ENCODE data around the gene UPF2.
"Not testable (repeated sequence)": the region's sequence is repeated elsewhere in the genome, so short reads cannot be mapped to it uniquely, and the experiment has no call there.

UPF2 gene

DNA sequence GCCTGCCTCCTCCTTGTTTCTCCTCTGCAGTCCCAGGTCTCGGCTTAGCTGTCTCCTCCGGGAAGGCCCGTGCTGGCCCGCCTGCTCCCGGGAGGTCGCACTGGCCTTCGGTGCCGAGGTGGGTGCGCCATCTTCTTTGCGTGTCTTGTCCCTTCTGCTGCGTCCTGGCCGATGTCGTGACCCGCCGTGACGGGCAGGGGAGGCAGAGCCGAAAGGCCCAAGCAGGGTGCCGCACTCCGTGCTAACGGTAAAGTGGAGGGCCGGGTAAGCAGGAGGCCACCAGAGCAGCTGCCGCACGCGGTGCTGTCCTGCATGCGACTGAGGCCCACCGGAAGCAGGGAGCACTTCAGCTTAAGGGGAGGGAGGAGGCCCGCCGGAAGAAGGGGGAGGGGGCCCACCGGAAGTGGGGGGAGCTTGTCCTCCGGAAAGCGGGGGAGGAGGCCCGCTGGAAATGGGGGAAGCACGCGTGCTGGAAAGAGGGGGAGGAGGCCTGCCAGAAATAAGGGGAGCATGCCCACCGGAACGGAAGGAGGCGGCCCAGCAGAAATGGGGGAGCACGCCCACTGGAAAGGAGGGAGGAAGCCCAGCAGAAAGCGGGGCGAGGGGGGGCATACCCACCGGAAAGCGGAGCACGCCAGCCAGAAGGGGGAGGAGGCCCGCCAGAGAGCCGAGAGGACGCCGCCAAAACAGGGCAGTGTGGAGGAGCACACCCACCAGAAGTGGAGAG is 148.1 kb downstream of the UPF2 start:
- Histone ChIP-seq H3K79me2 (ENCODE audit: low read length) (no peaks in the 10 kb centered on the region), H3K4me3 (ENCODE audit: low read length) (no peak overlapping the region), H3K9ac (ENCODE audit: low read length) (no peak overlapping the region), H2AFZ (ENCODE audit: low read depth, low read length) (no peak overlapping the region), H3K27me3 (ENCODE audit: low read depth, low read length) (no peaks in the 10 kb centered on the region), H3K27ac (ENCODE audit: low read length) (no peak overlapping the region), H4K20me1 (ENCODE audit: insufficient read depth, low read length) (no peaks in the 10 kb centered on the region), H3K4me1 (ENCODE audit: low read length) (no peaks in the 10 kb centered on the region), H3K4me2 (ENCODE audit: low read length) (no peak overlapping the region), H3K9me3 (ENCODE audit: insufficient read depth, low read length) (no peaks in the 10 kb centered on the region), H3K36me3 (replicated peaks; ENCODE audit: low read depth, low read length) (no peaks in the 10 kb centered on the region)
- TF ChIP-seq EZH2phosphoT487 (IDR thresholded peaks at IDR 0.05; ENCODE audit: low read depth) = no peak
- TF ChIP-seq, protein P1, sequence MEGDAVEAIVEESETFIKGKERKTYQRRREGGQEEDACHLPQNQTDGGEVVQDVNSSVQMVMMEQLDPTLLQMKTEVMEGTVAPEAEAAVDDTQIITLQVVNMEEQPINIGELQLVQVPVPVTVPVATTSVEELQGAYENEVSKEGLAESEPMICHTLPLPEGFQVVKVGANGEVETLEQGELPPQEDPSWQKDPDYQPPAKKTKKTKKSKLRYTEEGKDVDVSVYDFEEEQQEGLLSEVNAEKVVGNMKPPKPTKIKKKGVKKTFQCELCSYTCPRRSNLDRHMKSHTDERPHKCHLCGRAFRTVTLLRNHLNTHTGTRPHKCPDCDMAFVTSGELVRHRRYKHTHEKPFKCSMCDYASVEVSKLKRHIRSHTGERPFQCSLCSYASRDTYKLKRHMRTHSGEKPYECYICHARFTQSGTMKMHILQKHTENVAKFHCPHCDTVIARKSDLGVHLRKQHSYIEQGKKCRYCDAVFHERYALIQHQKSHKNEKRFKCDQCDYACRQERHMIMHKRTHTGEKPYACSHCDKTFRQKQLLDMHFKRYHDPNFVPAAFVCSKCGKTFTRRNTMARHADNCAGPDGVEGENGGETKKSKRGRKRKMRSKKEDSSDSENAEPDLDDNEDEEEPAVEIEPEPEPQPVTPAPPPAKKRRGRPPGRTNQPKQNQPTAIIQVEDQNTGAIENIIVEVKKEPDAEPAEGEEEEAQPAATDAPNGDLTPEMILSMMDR (IDR thresholded peaks at IDR 0.05; ENCODE audit: low read depth, low read length) = no peak

DNA sequence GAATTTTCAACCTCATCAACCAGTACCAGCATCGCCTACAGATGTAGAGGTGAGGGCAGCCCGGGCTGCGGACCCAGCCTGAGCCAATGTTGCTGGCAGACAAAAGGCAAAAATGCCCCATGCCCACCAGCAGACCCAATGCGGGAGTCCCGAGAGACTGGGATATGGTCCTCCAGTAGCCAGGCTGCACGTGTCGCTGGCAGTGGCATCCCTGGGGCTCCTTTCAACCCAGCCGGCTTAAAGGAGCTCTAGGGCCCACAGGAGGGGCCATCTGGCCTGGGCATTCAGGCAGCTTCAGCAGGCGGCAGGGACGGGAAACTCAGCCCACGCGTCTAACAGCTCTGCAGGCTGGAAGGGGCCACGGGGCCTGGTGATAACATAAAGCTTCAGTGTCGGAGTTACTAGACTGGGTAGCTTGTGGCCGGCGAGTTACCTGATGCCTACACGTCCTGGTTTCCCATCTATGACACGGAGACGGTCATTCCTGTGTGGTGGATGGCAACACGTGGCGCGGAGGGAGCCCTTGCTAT is 148.8 kb downstream of the UPF2 start:
- H3K36me3 ChIP-seq (replicated peaks; ENCODE audit: low read depth, low read length) = no peaks in the 10 kb centered on the region
- no peak overlapping the region for H3K4me2 ChIP-seq (ENCODE audit: low read length)
- no peaks in the 10 kb centered on the region for H4K20me1 ChIP-seq (ENCODE audit: insufficient read depth, low read length)
- no peak overlapping the region for H3K4me3 ChIP-seq (ENCODE audit: low read length)
- TF ChIP-seq EZH2phosphoT487 (IDR thresholded peaks at IDR 0.05; ENCODE audit: low read depth) = no peak
- TF ChIP-seq, protein P1 (IDR thresholded peaks at IDR 0.05; ENCODE audit: low read depth, low read length) = no peak
- no peaks in the 10 kb centered on the region for H3K79me2 ChIP-seq (ENCODE audit: low read length)
- H3K9ac ChIP-seq (ENCODE audit: low read length) = no peak overlapping the region
- H3K9me3 ChIP-seq (ENCODE audit: insufficient read depth, low read length) = no peaks in the 10 kb centered on the region
- H3K27me3 ChIP-seq (ENCODE audit: low read depth, low read length) = no peaks in the 10 kb centered on the region
- H2AFZ ChIP-seq (ENCODE audit: low read depth, low read length) = no peak overlapping the region
- no peaks in the 10 kb centered on the region for H3K4me1 ChIP-seq (ENCODE audit: low read length)
- H3K27ac ChIP-seq (ENCODE audit: low read length) = no peak overlapping the region

DNA sequence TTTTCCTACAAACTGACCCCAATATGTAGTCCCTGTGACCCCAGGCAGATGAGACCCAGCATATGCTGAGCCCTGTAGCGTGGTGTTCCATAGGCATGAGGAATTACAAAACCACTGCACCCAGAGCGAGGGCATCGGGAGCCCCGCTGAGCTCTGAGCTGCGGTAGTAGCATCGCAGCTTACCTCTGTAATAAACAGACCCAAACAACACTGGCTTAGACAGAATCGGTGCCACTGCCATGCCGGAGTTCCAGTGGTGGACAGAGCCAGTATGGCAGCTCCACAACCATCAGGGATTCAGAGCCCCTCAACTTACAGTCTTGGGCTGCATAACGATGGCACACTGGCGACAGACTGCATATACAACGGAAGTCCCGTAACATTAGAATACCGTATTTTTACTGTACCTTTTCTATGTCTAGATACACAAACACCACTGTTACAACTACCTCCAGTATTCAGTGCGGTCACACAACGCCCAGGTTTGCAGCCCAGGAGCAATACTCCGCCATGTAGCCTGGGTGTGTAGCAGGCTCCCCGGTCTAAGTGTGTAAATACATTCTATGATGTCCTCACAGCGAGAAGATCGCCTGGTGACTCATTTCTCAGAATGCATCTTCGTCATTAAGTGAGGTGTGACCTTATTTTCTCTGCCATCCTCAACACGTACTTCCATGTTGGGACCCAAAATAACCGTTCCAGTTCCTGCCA is 150.7 kb downstream of the UPF2 start:
- no peak overlapping the region for H3K4me2 ChIP-seq (ENCODE audit: low read length)
- peaks cover 8% of the 10 kb centered on the region for H3K4me1 ChIP-seq (ENCODE audit: low read length)
- no peak overlapping the region for H3K9ac ChIP-seq (ENCODE audit: low read length)
- H3K27ac ChIP-seq (ENCODE audit: low read length) = no peak overlapping the region
- H3K36me3 ChIP-seq (replicated peaks; ENCODE audit: low read depth, low read length) = no peaks in the 10 kb centered on the region
- H3K9me3 ChIP-seq (ENCODE audit: insufficient read depth, low read length) = no peaks in the 10 kb centered on the region
- no peak overlapping the region for H3K4me3 ChIP-seq (ENCODE audit: low read length)
- no peaks in the 10 kb centered on the region for H3K79me2 ChIP-seq (ENCODE audit: low read length)
- H3K27me3 ChIP-seq (ENCODE audit: low read depth, low read length) = no peaks in the 10 kb centered on the region
- no peak overlapping the region for H2AFZ ChIP-seq (ENCODE audit: low read depth, low read length)
- no peaks in the 10 kb centered on the region for H4K20me1 ChIP-seq (ENCODE audit: insufficient read depth, low read length)
- TF ChIP-seq, protein P1 (IDR thresholded peaks at IDR 0.05; ENCODE audit: low read depth, low read length) = no peak

DNA sequence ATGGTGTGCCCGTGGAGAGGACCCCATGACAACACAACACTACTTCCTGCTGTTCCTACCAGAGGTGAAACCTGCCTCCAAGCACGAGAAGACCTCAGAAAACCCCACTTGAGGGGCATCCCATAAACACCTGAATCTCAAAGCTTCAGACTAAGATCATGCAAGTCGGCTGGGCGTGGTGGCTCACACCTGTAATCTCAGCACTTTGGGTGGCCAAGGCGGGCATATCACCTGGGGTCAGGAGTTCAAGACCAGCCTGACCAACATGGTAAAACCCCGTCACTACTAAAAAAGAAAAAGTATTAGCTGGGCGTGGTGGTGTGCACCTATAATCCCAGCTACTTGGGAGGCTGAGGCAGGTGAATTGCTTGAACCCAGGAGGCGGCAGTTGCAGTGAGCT is 153.3 kb downstream of the UPF2 start:
- H3K9me3 ChIP-seq (ENCODE audit: insufficient read depth, low read length); H3K9ac ChIP-seq (ENCODE audit: low read length); H3K4me3 ChIP-seq (ENCODE audit: low read length); H3K27ac ChIP-seq (ENCODE audit: low read length); H3K4me2 ChIP-seq (ENCODE audit: low read length); H2AFZ ChIP-seq (ENCODE audit: low read depth, low read length); H4K20me1 ChIP-seq (ENCODE audit: insufficient read depth, low read length); H3K36me3 ChIP-seq (replicated peaks; ENCODE audit: low read depth, low read length); H3K27me3 ChIP-seq (ENCODE audit: low read depth, low read length); H3K79me2 ChIP-seq (ENCODE audit: low read length): not testable (repeated sequence)
- H3K4me1 ChIP-seq (ENCODE audit: low read length) = peaks cover 20% of the 10 kb centered on the region

All from OCI-LY3 (cell line).